GM21737 (cell line): ENCODE measurements around the gene SEC14L5.
"Not testable (repeated sequence)": the region's sequence is repeated elsewhere in the genome, so short reads cannot be mapped to it uniquely, and the experiment has no call there.

Source experiments
- ATAC-seq: cut with Tn5 transposase; IDR thresholded peaks from one replicate; pipeline ENCODE4 v1.9.1; 2021; ENCODE audit warnings: mild to moderate bottlenecking, moderate library complexity; ENCODE audit not compliant: unreplicated experiment

Gene SEC14L5

GRCh38 chr16:5033256-5034166, 75.4 kb downstream of the SEC14L5 start, which contains the start of gene NAGPA:
Gene NAGPA (minus strand): TSS chr16:5033935. CDS start chr16:5033914, 21 bp downstream.
- ATAC-seq = peak; percentile 86

GRCh38 chr16:5034167-5034523, 76.0 kb downstream of the SEC14L5 start:
- ATAC-seq = no peak

- no peak for ATAC-seq
Measured at GRCh38 chr16:5035909-5036227, 77.7 kb downstream of the SEC14L5 start.

- ATAC-seq = no peak
Measured at GRCh38 chr16:5036228-5037156, 78.4 kb downstream of the SEC14L5 start.

- no peak for ATAC-seq
Measured at GRCh38 chr16:5040451-5040850, 82.3 kb downstream of the SEC14L5 start.

GRCh38 chr16:5041600-5042133, 83.5 kb downstream of the SEC14L5 start:
- ATAC-seq = no peak

- no peak for ATAC-seq
Measured at GRCh38 chr16:5042574-5043171, 84.5 kb downstream of the SEC14L5 start.

GRCh38 chr16:5044011-5044540, 85.9 kb downstream of the SEC14L5 start:
- ATAC-seq = no peak

- ATAC-seq = not testable (repeated sequence)
Measured at GRCh38 chr16:5044581-5044980, 86.5 kb downstream of the SEC14L5 start.

GRCh38 chr16:5045499-5046115, 87.5 kb downstream of the SEC14L5 start:
- no peak for ATAC-seq

- no peak for ATAC-seq
Measured at GRCh38 chr16:5046914-5047313, 88.8 kb downstream of the SEC14L5 start.

GRCh38 chr16:5054876-5055865, 97.0 kb downstream of the SEC14L5 start:
- no peak for ATAC-seq

- no peak for ATAC-seq
Measured at GRCh38 chr16:5056352-5056751, 98.2 kb downstream of the SEC14L5 start.

- ATAC-seq = no peak
Measured at GRCh38 chr16:5058476-5058875, 100.3 kb downstream of the SEC14L5 start.

GRCh38 chr16:5059386-5060072, 101.4 kb downstream of the SEC14L5 start:
- no peak for ATAC-seq

GRCh38 chr16:5060073-5060641, 102.0 kb downstream of the SEC14L5 start:
- no peak for ATAC-seq

- no peak for ATAC-seq
Measured at GRCh38 chr16:5062051-5062450, 103.9 kb downstream of the SEC14L5 start.
